Left renal cortex interstitium (tissue), 4 donors: Measurements from ENCODE around the gene SGSH. TPM values are rescaled to one million over a fixed set of nuclear protein-coding genes. Genes with fewer than 3 reads are reported as not detected.

Experiments
- DNase-seq, 4 donors: peaks; one replicate each; pipeline ENCODE4 v3.0.0-alpha.2; 2013; ENCODE audit warnings: low read depth in 4 of 4, low spot score in 2 of 4, missing footprints in 1 of 4
- polyA plus RNA-seq, 4 donors: library from polyadenylated mRNA; unstranded; fragments of 120-200 nt; gene quantifications; one replicate each; pipeline ENCODE4 v1.2.1, GENCODE V29; 2013; ENCODE audit not compliant: insufficient read length in 4 of 4

Gene SGSH
- polyA plus RNA-seq, 4 donors = 27.7 to 59.7 (median 45.2) TPM

DNA sequence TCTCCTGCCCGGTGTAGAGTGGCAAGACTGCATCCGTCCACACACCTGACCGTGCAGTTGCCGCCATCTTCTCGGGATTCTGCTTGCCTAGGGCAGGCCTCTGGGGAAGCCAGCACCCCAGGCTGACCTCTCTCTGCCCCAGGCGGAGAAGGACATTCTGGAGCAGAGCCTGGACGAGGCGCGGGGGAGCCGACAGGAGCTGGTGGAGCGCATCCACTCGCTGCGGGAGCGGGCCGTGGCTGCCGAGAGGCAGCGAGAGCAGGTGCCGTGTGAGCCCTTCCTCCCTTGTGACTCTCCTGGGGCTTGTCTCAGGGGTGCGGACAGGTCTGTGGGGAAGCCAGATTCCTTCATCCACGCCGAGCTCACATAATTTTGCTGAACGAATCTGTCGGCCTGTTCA is 30.5 kb downstream of the SGSH start:
- DNase-seq = no peak

GRCh38 chr17:80187515-80187941 is 32.6 kb downstream of the SGSH start:
- no peak for DNase-seq

GRCh38 chr17:80187090-80187489 is 33.0 kb downstream of the SGSH start:
- DNase-seq = no peak

DNA sequence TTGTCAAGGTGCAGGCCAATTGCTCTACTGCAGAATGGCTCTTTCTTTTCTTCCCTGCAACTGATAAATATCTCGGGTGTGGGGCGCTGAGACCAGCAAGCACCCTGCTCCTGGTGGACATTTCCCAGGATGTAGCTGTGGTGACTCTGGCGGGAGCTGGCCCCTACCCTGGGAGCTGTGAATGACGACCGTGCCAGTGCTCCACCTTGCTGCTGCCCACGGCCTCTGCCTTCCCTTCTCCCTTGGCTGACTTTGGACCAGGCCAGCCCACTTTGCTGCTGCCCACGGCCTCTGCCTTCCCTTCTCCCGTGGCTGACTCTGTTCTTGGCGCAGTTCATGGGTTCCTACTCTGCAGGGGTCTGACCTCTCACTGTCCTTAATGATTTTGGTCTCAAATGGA is 34.2 kb downstream of the SGSH start:
- DNase-seq = no peak

DNA sequence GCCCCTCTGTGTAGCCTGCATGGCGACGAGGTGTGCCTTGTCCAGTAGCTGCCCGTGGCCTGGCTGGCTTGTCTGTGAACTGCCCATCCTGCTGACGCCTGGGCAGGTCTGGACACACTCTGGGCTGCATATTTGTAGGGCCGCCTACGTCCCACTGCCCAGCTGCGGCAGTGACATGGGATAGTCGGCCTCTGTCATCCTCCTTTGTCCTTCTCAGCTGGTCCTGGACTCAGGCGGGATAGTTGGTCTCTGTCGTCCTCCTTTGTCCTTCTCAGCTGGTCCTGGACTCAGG is 35.8 kb downstream of the SGSH start:
- DNase-seq = no peak

DNA sequence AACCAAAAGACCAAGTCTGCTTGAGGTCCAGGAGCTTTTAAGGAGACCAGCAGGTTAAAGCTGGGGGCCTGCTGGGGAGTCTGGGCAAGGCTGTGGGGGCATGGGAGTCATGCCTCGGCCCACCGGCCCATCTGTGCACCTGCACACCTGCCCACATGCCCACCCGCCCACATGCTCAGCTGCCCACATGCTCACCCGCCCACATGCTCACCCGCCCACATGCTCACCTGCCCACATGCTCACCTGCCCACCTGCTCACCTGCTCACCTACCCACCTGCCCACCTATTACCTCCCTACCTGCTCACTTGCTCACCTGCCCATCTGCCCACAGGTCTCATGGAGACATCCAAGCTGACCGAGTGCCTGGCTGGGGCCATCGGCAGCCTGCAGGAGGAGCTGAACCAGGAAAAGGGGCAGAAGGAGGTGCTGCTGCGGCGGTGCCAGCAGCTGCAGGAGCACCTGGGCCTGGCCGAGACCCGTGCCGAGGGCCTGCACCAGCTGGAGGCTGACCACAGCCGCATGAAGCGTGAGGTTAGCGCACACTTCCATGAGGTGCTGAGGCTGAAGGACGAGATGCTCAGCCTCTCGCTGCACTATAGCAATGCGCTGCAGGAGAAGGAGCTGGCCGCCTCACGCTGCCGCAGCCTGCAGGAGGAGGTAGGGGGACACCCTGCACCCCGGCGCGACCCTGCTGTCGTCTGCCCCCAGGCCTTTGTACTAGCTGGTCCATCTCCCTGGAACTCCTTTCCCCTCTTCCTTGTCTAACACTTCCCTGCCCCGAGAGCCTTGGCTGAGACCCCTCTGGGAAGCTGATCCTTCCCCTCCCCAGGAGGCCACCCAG is 36.3 kb downstream of the SGSH start:
- no peak for DNase-seq

DNA sequence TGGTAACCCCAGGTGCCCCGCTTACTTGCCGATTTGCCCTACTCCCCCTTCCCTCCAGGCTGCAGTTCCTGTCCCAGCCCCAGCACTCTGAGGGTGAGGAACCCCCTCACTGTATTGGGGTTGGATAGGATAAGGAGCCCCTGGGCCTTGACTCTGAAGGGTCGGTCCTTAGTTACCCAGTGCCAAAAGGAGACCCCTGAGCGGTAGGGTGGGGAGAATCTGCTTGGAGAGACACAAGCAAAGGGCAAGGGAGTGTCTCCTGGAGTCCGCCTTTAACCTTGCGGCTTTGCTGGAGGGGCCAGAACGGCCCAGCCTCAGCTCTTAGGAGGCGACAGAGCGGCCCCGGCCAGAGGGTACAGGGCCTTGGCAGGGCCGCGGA is 37.3 kb downstream of the SGSH start:
- no peak for DNase-seq

GRCh38 chr17:80182118-80182844 is 37.9 kb downstream of the SGSH start:
- DNase-seq = no peak

- DNase-seq = no peak
These were observed 38.7 kb downstream of the SGSH start for GRCh38 chr17:80181431-80181830.

DNA sequence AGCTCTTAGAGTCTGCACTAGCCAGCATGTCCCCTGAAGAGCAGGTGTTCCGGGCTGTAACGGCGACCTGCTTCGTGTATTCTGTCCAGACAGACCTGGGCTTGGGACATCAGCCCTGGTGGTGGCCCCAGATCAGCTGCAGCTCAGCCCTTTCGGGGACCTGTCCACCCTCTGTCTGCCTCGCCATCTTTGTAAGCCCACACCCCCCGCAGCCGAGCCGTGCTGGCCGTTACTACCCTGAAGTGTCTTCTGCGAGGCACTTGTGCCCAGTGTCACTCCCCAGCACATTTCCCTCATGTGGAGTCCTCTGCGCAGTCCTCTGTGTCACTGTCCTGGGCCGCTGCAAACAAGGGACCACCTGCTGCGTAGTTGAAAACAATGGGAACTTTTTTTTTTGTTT is 39.9 kb downstream of the SGSH start:
- no peak for DNase-seq

GRCh38 chr17:80177986-80178595 is 42.0 kb downstream of the SGSH start:
- no peak for DNase-seq

DNA sequence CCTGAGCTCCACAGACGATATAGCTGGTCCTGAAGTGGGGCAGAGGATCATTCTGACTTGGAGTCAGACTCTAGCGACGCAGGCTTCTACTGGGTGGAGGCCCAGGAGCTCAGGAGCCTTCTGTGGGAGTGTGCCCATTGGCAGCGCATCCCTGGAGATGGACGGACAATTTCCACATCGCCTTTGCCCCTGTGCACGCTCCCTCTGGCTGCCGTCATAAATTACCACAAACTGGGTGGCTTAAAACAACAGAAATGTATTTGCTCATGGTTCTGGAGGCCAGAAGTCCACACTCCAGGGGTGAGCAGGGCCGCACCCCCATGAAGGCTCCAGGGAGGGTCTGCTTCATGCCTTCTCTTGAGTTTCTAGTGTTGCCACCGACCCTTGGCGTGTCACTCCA is 43.4 kb downstream of the SGSH start:
- DNase-seq = no peak

GRCh38 chr17:80173916-80174315 is 46.2 kb downstream of the SGSH start:
- no peak for DNase-seq

DNA sequence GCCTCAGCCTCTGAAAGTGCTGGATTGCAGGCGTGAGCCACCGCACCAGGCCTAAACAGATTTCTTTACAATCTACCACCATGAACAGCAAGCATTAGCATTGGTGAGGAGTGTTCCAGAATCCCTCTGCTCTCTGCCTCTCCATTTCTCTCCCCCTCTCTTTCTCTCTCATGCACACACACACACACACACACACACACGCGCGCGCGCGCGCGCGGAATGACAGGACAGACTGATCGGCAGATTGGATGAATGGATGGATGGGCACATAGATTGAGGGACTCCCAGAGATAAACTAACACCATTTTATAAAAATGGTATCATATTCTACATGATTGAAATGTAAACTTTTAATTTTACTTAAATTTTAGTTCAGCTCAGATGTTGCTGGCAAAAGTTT is 47.0 kb downstream of the SGSH start:
- no peak for DNase-seq

- DNase-seq = no peak
These were observed 48.5 kb downstream of the SGSH start for GRCh38 chr17:80171681-80172080.

GRCh38 chr17:80169784-80170500 is 50.2 kb downstream of the SGSH start, which contains the start of gene CARD14:
Gene CARD14, plus strand, starts transcription at chr17:80170030. Its CDS starts 11,409 bp downstream, at chr17:80181439.
- no peak for DNase-seq

- no peak for DNase-seq
These were observed 51.0 kb downstream of the SGSH start for GRCh38 chr17:80169107-80169506.

GRCh38 chr17:80168371-80168770 is 51.8 kb downstream of the SGSH start:
- no peak for DNase-seq

DNA sequence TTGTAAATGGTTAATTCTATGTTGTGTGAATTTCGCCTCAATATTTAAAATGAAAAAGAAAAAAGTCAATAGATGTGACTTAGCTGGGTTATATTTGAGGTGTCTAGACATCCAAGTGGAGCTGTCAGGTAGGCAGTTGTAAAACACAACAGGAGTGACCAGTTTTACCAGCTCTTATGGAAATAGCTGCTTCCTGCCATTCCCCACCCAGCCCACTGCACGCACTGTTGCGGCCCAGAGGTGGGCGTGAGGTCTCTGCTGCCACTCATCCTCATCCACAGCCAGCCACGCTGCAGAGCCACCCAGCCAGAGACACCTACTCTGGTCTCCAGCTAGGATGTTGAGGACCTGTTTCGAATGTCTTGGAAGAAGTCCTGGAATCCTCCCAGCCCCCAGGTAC is 53.7 kb downstream of the SGSH start:
- DNase-seq = no peak

- no peak for DNase-seq
These were observed 55.9 kb downstream of the SGSH start for GRCh38 chr17:80164185-80164584.

GRCh38 chr17:80163336-80163735 is 56.8 kb downstream of the SGSH start:
- DNase-seq = no peak
